Muscle of back (tissue), 11 donors: Measurements from ENCODE around the gene MYO5A. TPM values are rescaled to one million over a fixed set of nuclear protein-coding genes. Genes with fewer than 3 reads are reported as not detected.
A peak's percentile ranks its signal among the peaks of the same experiment; 100 is the strongest.

Experiments
- DNase-seq, 3 donors: peaks; one replicate each; pipeline versions ENCODE4 v3.0.0 to v3.0.0-alpha.2; 2013
- polyA plus RNA-seq, 10 donors: library from polyadenylated mRNA; unstranded; fragments of 120-200 nt; gene quantifications; one replicate each; pipeline ENCODE4 v1.2.1, GENCODE V29; 2013; ENCODE audit not compliant: insufficient read length in 10 of 10

Gene MYO5A
- polyA plus RNA-seq, 10 donors, result 3.9 to 11.1 (median 6.5) TPM

DNA sequence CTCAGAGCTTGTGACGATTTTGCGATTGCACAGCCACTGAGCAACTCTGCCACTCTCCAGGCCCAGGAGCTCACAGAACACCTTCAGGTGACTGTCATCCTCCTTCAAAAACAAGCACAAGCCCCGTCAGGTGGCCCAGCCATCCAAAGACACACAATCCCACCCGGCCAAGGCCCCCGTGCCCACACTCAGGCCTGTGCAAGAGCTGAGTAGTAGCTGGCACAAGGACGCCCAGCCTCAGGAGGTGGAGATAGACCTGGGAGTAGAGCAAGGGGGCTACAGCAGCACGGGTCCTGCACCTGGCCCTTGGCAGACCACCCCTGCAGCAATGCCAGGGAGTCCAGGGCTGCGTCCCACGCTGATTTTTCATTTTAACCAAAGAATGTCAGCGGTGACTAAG, 267.7 kb downstream of the MYO5A start:
- no peak for DNase-seq

GRCh38 chr15:52259503-52259902, 269.2 kb downstream of the MYO5A start:
- no peak for DNase-seq

- no peak for DNase-seq
These were observed 270.2 kb downstream of the MYO5A start for GRCh38 chr15:52258461-52258860.

- peak in 2 of 3 donors; percentile 21 to 55 for DNase-seq
These were observed 271.0 kb downstream of the MYO5A start for GRCh38 chr15:52257734-52258062.

Other genes with a start within 250 kb of the MYO5A start
- gene MYO5C, start 233.1 kb downstream of the MYO5A start, polyA plus RNA-seq, result 10 to 100 TPM in 1 of 10 donors, 1 to 10 TPM in 9; 4.0 to 11.8 (median 6.7) TPM
- gene ARPP19, start 40.1 kb upstream of the MYO5A start, polyA plus RNA-seq, result 10 to 100 TPM; 58.5 to 86.1 (median 74.0) TPM
- 10 to 100 TPM; 15.1 to 29.0 (median 18.5) TPM for gene ATOSA, start 150.5 kb upstream of the MYO5A start, polyA plus RNA-seq